ENCODE results near the gene HACD2.
A peak's percentile ranks its signal among the peaks of the same experiment; 100 is the strongest.

Gene HACD2, protein sequence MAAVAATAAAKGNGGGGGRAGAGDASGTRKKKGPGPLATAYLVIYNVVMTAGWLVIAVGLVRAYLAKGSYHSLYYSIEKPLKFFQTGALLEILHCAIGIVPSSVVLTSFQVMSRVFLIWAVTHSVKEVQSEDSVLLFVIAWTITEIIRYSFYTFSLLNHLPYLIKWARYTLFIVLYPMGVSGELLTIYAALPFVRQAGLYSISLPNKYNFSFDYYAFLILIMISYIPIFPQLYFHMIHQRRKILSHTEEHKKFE

GRCh38 chr3:123584988-123585937, at the start of gene HACD2:
Gene HACD2, minus strand, starts transcription at chr3:123585053. Its CDS starts 26 bp downstream, at chr3:123585027.
- DNase-seq (ENCODE audit: low read depth), result peak; percentile 89

- no peak for DNase-seq (ENCODE audit: low read depth)
Observed at GRCh38 chr3:123634149-123635051, 49.5 kb upstream of the HACD2 start.

GRCh38 chr3:123633530-123633929, 48.7 kb upstream of the HACD2 start:
- DNase-seq (ENCODE audit: low read depth), result no peak

DNA sequence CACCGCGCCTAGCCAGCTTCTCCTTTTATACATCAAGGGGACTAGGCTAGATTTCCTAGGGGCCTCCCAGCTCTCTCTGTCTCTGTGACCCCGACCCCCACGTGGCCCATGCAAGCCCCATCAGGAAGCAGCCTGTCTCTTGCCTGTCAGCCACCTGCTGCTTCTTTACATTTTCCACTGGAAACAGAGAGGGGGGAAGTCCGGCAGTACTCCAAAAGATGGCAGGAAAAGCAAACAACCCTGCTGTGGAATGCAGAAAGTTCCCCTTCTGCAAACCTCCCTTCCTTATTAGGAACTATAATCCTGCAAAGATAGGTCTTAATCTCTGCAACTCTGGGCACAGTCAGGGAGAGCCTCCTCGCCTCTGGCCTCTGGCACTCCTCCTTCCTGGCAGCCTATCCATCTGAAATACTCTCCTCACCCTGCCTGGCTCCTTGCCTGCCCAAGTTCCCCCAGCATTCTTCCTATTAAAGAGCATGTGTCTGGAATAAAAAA, 47.4 kb upstream of the HACD2 start:
- no peak for DNase-seq (ENCODE audit: low read depth)

GRCh38 chr3:123629747-123630047, 44.8 kb upstream of the HACD2 start:
- DNase-seq (ENCODE audit: low read depth), result no peak

GRCh38 chr3:123628996-123629746, 44.3 kb upstream of the HACD2 start:
- DNase-seq (ENCODE audit: low read depth), result no peak

GRCh38 chr3:123627673-123628670, 43.1 kb upstream of the HACD2 start:
- DNase-seq (ENCODE audit: low read depth), result no peak

- no peak for DNase-seq (ENCODE audit: low read depth)
Observed at GRCh38 chr3:123626881-123627280, 42.0 kb upstream of the HACD2 start.

- DNase-seq (ENCODE audit: low read depth), result no peak
Observed at GRCh38 chr3:123624302-123624701, 39.4 kb upstream of the HACD2 start.

DNA sequence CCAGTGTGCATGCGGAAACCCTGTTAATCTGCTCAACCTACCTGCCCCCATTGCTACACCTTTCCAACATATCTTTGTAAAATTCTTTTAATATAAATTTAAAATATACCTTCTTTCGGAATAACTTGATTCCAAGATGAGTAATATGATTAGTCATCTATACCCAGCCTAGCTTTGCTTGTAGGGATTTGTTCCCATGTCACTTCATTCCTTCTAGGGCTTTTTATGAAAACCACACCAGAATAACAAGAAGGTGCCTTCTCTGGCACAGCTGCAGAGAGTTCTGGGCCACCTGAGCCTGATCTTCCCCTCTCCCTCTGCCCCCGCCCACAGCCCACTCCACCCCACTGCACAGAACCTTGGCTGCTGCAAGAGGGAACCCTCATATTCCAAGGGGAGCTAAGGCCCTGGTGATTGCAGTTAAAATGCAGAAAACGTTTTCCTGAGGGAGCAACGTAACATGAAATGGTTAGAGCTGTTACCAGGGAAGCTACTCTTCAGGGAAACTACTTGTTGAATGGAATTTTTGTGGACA, 38.6 kb upstream of the HACD2 start:
- DNase-seq (ENCODE audit: low read depth), result no peak

- no peak for DNase-seq (ENCODE audit: low read depth)
Observed at GRCh38 chr3:123622766-123623165, 37.9 kb upstream of the HACD2 start.

- no peak for DNase-seq (ENCODE audit: low read depth)
Observed at GRCh38 chr3:123621850-123622189, 37.0 kb upstream of the HACD2 start.

GRCh38 chr3:123621186-123621849, 36.5 kb upstream of the HACD2 start:
- DNase-seq (ENCODE audit: low read depth), result no peak

GRCh38 chr3:123620343-123620742, 35.5 kb upstream of the HACD2 start:
- no peak for DNase-seq (ENCODE audit: low read depth)

- no peak for DNase-seq (ENCODE audit: low read depth)
Observed at GRCh38 chr3:123618768-123619484, 34.1 kb upstream of the HACD2 start.

GRCh38 chr3:123618076-123618708, 33.3 kb upstream of the HACD2 start:
- no peak for DNase-seq (ENCODE audit: low read depth)

DNA sequence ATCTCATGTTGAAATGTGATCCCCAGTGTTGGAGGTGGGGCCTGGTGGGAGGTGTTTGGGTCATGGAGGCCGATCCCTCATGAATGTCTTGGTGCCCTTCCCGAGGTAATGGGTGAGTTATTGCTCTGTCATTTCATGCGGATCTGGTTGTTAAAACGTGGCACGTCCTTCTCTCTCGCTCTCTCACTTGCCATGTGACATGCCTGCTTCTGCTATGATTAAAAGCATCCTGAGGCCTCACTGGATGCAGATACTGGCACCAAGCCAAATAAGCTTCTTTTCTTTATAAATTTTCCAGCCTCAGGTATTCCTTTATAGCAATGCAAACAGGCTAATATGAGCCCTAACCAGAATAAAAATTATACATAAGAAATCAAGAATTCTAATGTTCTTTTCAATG, 31.7 kb upstream of the HACD2 start:
- DNase-seq (ENCODE audit: low read depth), result no peak

- no peak for DNase-seq (ENCODE audit: low read depth)
Observed at GRCh38 chr3:123613543-123613942, 28.7 kb upstream of the HACD2 start.

All from activated gamma-delta T cell treated with anti-CD3 and anti-CD28 coated beads, Interleukin-2, amount 50 U/mL, for 16 hours (primary cell).